ENCODE measurements around the gene CFAP92.

The CFAP92 gene

GRCh38 chr3:129004639-129005295 is 10.9 kb upstream of the CFAP92 start:
- no peak for DNase-seq

GRCh38 chr3:129003578-129004112 is 9.8 kb upstream of the CFAP92 start:
- DNase-seq, result peak; percentile 34 to 61 (median 47)

GRCh38 chr3:129002573-129003569 is 9.0 kb upstream of the CFAP92 start:
- DNase-seq, result no peak

GRCh38 chr3:129001806-129002572 is 8.1 kb upstream of the CFAP92 start:
- DNase-seq, result peak in 1 of 5 donors; percentile 24

GRCh38 chr3:129001101-129001805 is 7.4 kb upstream of the CFAP92 start, which contains the start of gene EFCC1:
Gene EFCC1 (plus strand): TSS chr3:129001304. CDS start chr3:129001629, 325 bp downstream.
- no peak for DNase-seq

- no peak for DNase-seq
These were observed 6.8 kb upstream of the CFAP92 start for GRCh38 chr3:129000742-129001100.

- DNase-seq, result no peak
These were observed 5.2 kb upstream of the CFAP92 start for GRCh38 chr3:128999102-128999501.

- no peak for DNase-seq
These were observed 4.7 kb upstream of the CFAP92 start for GRCh38 chr3:128998561-128998960.

- no peak for DNase-seq
These were observed 3.7 kb upstream of the CFAP92 start for GRCh38 chr3:128997486-128998133.

- no peak for DNase-seq
These were observed 2.9 kb upstream of the CFAP92 start for GRCh38 chr3:128996726-128997125.

GRCh38 chr3:128996200-128996599 is 2.3 kb upstream of the CFAP92 start:
- no peak for DNase-seq

- no peak for DNase-seq
These were observed 1.9 kb upstream of the CFAP92 start for GRCh38 chr3:128995737-128996136.

GRCh38 chr3:128994581-128995546 is 988 bp upstream of the CFAP92 start:
- DNase-seq, result no peak

- no peak for DNase-seq
These were observed 267 bp upstream of the CFAP92 start for GRCh38 chr3:128994173-128994512.

GRCh38 chr3:128992926-128993460 is 883 bp downstream of the CFAP92 start:
- DNase-seq, result no peak

GRCh38 chr3:128991355-128991895 is 2.5 kb downstream of the CFAP92 start:
- DNase-seq, result no peak

- no peak for DNase-seq
These were observed 5.6 kb downstream of the CFAP92 start for GRCh38 chr3:128988286-128988685.

GRCh38 chr3:128987302-128988100 is 6.4 kb downstream of the CFAP92 start:
- DNase-seq, result no peak

- DNase-seq, result no peak
These were observed 9.3 kb downstream of the CFAP92 start for GRCh38 chr3:128984596-128984995.
